K562 (cell line): ENCODE results near the gene GYPC. TPM values are rescaled to one million over a fixed set of nuclear protein-coding genes. Genes with fewer than 3 reads are reported as not detected.

Experiments used
- ARNT ChIP-seq, 2 experiments: fragments of 450-650 bp; IDR thresholded peaks; 2 replicates each; pipeline ENCODE4 v1.6.1; 2016; ENCODE audit warnings: mild to moderate bottlenecking in 1 of 2
- BRF1 ChIP-seq: IDR thresholded peaks from 3 replicates; pipeline ENCODE4 v1.6.1; 2011; ENCODE audit warnings: borderline replicate concordance, mild to moderate bottlenecking; ENCODE audit not compliant: insufficient read length; ENCODE audit errors: extremely low read depth
- CBFA2T3 ChIP-seq: fragments of 450-650 bp; IDR thresholded peaks from 2 replicates; pipeline ENCODE4 v1.6.1; 2017
- CXXC5 ChIP-seq: fragments of 250-450 bp; sonication (Bioruptor Pico); IDR thresholded peaks from 2 replicates; pipeline ENCODE4 v1.8.0; 2022; ENCODE audit warnings: inconsistent platforms, mild to moderate bottlenecking, moderate library complexity
- EHMT2 ChIP-seq: fragments of 450-650 bp; IDR thresholded peaks from 2 replicates; pipeline ENCODE4 v1.6.1; 2018; ENCODE audit warnings: antibody characterized with exemption
- GTF2E2 ChIP-seq: fragments of 200-800 bp; sonication (Bioruptor generic); IDR thresholded peaks from 2 replicates; pipeline ENCODE4 v1.6.1; 2016; ENCODE audit warnings: missing genetic modification characterization, missing compliant biosample characterization
- MED1 ChIP-seq: sonication (generic); formaldehyde crosslinking; IDR thresholded peaks from 2 replicates; pipeline ENCODE4 v1.8.1; 2023; ENCODE audit warnings: missing genetic modification reagents, borderline replicate concordance
- NCOA4 ChIP-seq: fragments of 450-650 bp; IDR thresholded peaks from 2 replicates; pipeline ENCODE4 v1.6.1; 2018; ENCODE audit warnings: mild to moderate bottlenecking; ENCODE audit not compliant: partially characterized antibody
- NFIC ChIP-seq: fragments of 450-650 bp; IDR thresholded peaks from 2 replicates; pipeline ENCODE4 v1.6.1; 2017; ENCODE audit warnings: mild to moderate bottlenecking, inconsistent platforms
- NR4A1 ChIP-seq, 2 experiments: fragments of 250-450 bp in 1 of 2; fragments of 450-650 bp in 1 of 2; sonication (Bioruptor Pico) in 1 of 2; IDR thresholded peaks; 2 replicates each; pipeline versions ENCODE4 v1.4.0 to v1.6.1; 2016 to 2020; ENCODE audit warnings: mild to moderate bottlenecking in 2 of 2, missing compliant biosample characterization in 1 of 2, missing genetic modification characterization in 1 of 2, moderate library complexity in 1 of 2
- NRF1 ChIP-seq, 2 experiments: fragments of 450-650 bp; IDR thresholded peaks in 1 of 2; conservative IDR thresholded peaks in 1 of 2; 2 replicates each; pipeline ENCODE4 v1.6.1; 2014; ENCODE audit warnings: mild to moderate bottlenecking in 2 of 2
- RCOR1 ChIP-seq, 2 experiments: IDR thresholded peaks; 2 replicates each; pipeline ENCODE4 v1.6.1; 2012; ENCODE audit warnings: low read depth in 2 of 2, low read length in 2 of 2, borderline replicate concordance in 1 of 2, improper control_type of control experiment in 1 of 2
- SREBF2 ChIP-seq: sonication (generic); formaldehyde crosslinking; IDR thresholded peaks from 2 replicates; pipeline ENCODE4 v1.4.0; 2020; ENCODE audit warnings: mild to moderate bottlenecking, missing genetic modification reagents
- STAT5A ChIP-seq: IDR thresholded peaks from 2 replicates; pipeline ENCODE4 v1.6.1; 2012; ENCODE audit warnings: low read length, inconsistent platforms, borderline replicate concordance
- XRCC3 ChIP-seq: fragments of 450-650 bp; IDR thresholded peaks from 2 replicates; pipeline ENCODE4 v1.6.1; 2017; ENCODE audit warnings: mild to moderate bottlenecking, moderate library complexity
- YBX1 ChIP-seq: fragments of 450-650 bp; IDR thresholded peaks from 2 replicates; pipeline ENCODE4 v1.7.1; 2016; ENCODE audit warnings: mild to moderate bottlenecking
- ZKSCAN8 ChIP-seq: fragments of 200-800 bp; sonication (Bioruptor generic); IDR thresholded peaks from 2 replicates; pipeline ENCODE4 v1.6.1; 2016; ENCODE audit warnings: missing genetic modification characterization, missing compliant biosample characterization
- ZNF121 ChIP-seq: sonication (generic); formaldehyde crosslinking; conservative IDR thresholded peaks from 2 replicates; pipeline ENCODE4 v1.8.0; 2022; ENCODE audit warnings: missing genetic modification reagents
- ZNF384 ChIP-seq: IDR thresholded peaks from 2 replicates; pipeline ENCODE4 v1.6.1; 2012; ENCODE audit warnings: low read depth, low read length, improper control_type of control experiment
- ZNF785 ChIP-seq: fragments of 250-450 bp; sonication (Bioruptor Pico); IDR thresholded peaks from 2 replicates; pipeline ENCODE4 v1.4.0; 2020; ENCODE audit warnings: mild to moderate bottlenecking
- polyA plus RNA-seq, 8 experiments: library from polyadenylated mRNA; depleted of rRNA in 4 of 8; stranded (reverse) in 5 of 8; unstranded in 3 of 8; fragments of >200 nt; fragmentation: Nextera tagmentation in 2 of 8; fragmentation: Illumina TruSeq in 1 of 8; extraction: Ambion mirVana in 2 of 8; extraction: Trizol in 1 of 8; gene quantifications; 2 replicates each; pipeline versions ENCODE4 v1.2.1 to v1.2.3, GENCODE V29; 2011 to 2014; ENCODE audit warnings: inconsistent platforms in 1 of 8, missing spikeins in 1 of 8
- total RNA-seq, 7 experiments: library from RNA; depleted of rRNA in 6 of 7; stranded (reverse); fragments of >200 nt in 6 of 7; fragmentation: Illumina TruSeq in 2 of 7; extraction: Trizol in 2 of 7; gene quantifications; 2 replicates each; pipeline versions ENCODE4 v1.2.1 to v1.2.3, GENCODE V29; 2011 to 2021; ENCODE audit warnings: low replicate concordance in 1 of 7
- TF ChIP-seq, protein P1 (sequence below): sonication (generic); formaldehyde crosslinking; IDR thresholded peaks from 2 replicates; pipeline ENCODE4 v1.9.0; 2022; ENCODE audit warnings: mild to moderate bottlenecking, missing genetic modification reagents
- TF ChIP-seq, protein P2 (sequence below): fragments of 250-450 bp; sonication (Bioruptor Pico); IDR thresholded peaks from 2 replicates; pipeline ENCODE4 v1.4.0; 2020; ENCODE audit warnings: mild to moderate bottlenecking

GYPC gene
- total and polyA plus RNA-seq, 9 of the 15 experiments (the other 6 are each of a cell fraction or from before 2014, with no cell fraction given): 50.6 to 282 (median 194) TPM

DNA sequence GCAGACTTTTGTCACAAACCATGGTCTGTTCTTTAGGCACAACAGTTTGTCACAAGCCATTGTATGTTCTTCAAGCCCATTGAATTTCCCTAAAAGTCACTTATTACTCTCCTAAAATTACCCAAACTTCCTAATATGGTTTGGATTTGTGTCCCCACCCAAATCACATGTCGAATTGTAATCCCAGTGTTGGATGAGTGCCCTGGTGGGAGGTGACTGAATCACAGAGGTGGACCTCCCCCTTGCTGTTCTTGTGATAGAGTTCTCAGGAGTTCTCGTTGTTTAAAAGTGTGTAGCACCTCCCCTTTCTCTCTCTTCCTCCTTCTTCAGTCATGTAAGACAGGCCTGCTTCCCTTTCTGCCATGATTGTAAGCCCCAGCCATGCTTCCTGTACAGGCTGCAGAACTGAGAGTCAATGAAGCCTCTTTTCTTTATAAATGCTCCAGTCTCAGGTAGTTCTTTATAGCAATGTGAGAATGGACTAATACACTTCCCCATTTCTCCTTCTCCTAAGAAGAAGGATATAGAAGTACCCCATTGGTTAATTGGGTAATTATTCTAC is 11.2 kb upstream of the GYPC start (continued):
- TF ChIP-seq NFIC (peak; percentile 83), NCOA4 (no peak), BRF1 (no peak), STAT5A (no peak), ZNF384 (no peak), ZNF785 (CRISPR knock-in tag) (no peak), XRCC3 (no peak), EHMT2 (no peak), SREBF2 (no peak), YBX1 (no peak), ARNT (IDR thresholded peaks at IDR 0.05) (no peak), MED1 (CRISPR knock-in tag) (no peak), CXXC5 (CRISPR knock-in tag) (no peak), NR4A1 (CRISPR knock-in tag; IDR thresholded peaks at IDR 0.05) (no peak), NR4A1 (tag; IDR thresholded peaks at IDR 0.05) (no peak), NRF1 (conservative IDR thresholded peaks at IDR 0.05 in 1 of 2, IDR thresholded peaks at IDR 0.05 in 1 of 2) (0 out of 4 replicates have a peak, but pooled peaks of 1 of the 2 experiments have one; percentile 14), ZKSCAN8 (no peak), CBFA2T3 (no peak), GTF2E2 (tag) (peak; percentile 75), ZNF121 (CRISPR knock-in tag) (no peak), RCOR1 (IDR thresholded peaks at IDR 0.05; ENCODE audit: borderline replicate concordance in 1 of 2, low read depth in 2 of 2, low read length in 2 of 2) (peak in 1 of 2 experiments; percentile 81; a peak in 3 of 4 replicates)
- TF ChIP-seq, protein P1, sequence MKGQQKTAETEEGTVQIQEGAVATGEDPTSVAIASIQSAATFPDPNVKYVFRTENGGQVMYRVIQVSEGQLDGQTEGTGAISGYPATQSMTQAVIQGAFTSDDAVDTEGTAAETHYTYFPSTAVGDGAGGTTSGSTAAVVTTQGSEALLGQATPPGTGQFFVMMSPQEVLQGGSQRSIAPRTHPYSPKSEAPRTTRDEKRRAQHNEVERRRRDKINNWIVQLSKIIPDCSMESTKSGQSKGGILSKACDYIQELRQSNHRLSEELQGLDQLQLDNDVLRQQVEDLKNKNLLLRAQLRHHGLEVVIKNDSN (CRISPR knock-in tag): no peak
- TF ChIP-seq, protein P2, sequence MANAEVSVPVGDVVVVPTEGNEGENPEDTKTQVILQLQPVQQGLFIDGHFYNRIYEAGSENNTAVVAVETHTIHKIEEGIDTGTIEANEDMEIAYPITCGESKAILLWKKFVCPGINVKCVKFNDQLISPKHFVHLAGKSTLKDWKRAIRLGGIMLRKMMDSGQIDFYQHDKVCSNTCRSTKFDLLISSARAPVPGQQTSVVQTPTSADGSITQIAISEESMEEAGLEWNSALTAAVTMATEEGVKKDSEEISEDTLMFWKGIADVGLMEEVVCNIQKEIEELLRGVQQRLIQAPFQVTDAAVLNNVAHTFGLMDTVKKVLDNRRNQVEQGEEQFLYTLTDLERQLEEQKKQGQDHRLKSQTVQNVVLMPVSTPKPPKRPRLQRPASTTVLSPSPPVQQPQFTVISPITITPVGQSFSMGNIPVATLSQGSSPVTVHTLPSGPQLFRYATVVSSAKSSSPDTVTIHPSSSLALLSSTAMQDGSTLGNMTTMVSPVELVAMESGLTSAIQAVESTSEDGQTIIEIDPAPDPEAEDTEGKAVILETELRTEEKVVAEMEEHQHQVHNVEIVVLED (CRISPR knock-in tag): no peak
